ENCODE data around the gene SYTL2. TPM values are rescaled to one million over a fixed set of nuclear protein-coding genes. Genes with fewer than 3 reads are reported as not detected.

Gene SYTL2
- total RNA-seq, 1 experiment from 2014 or later: 5.2 TPM

DNA sequence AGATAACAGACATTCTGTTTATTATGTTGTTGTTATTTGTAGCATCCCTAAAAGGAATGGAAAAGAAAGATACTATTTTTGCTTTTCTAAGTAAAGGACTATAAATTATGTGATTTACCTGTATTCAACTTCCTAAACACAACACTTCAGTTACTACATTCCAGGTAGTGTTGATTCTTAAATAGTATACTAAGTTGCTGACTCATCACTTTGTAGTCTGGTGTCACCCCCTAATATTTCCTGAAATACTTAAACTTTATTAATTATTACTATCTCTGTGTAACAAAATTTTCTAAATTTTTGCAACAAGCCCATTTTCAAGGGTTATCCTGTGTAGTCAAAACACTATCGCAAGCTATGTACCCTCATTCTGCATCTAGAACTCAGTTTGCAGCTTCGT, 7.0 kb downstream of the SYTL2 start:
- H3K4me1 ChIP-seq (ENCODE audit: insufficient read depth, low read length): peaks cover 2% of the 10 kb centered on the region; the same call in 1 of the 2 replicates
- H3K79me1 ChIP-seq (ENCODE audit: insufficient read depth, low read depth, low read length, poor library complexity, severe bottlenecking): no peaks in the 10 kb centered on the region
- H2AK5ac ChIP-seq (ENCODE audit: insufficient read length, low read length): no peak overlapping the region
- no peak overlapping the region for H2BK5ac ChIP-seq (ENCODE audit: insufficient read length, low read length)
- H3K27ac ChIP-seq (ENCODE audit: insufficient read length, low read depth, low read length): no peak overlapping the region
- H4K91ac ChIP-seq (ENCODE audit: insufficient read length, low read depth, low read length): no peak overlapping the region
- Mint-ChIP-seq H3K4me3 (no peak overlapping the region), H3K4me1 (0 out of 4 replicates have a peak, but pooled peaks cover 2 to 4% of the 10 kb centered on the region in 2 experiments), H3K36me3 (ENCODE audit: insufficient read depth in 1 of 3, low read depth in 3 of 3) (no peaks in the 10 kb centered on the region), H3K9me3 (no peaks in the 10 kb centered on the region), H3K27ac (no peak overlapping the region), H3K27me3 (ENCODE audit: low read depth) (peaks cover 5% of the 10 kb centered on the region; the same call in 1 of the 2 replicates)
- H3K27me3 ChIP-seq (ENCODE audit: insufficient read depth, low read length): no peaks in the 10 kb centered on the region
- TF ChIP-seq CTCF (conservative IDR thresholded peaks at IDR 0.05): no peak
- H3K23me2 ChIP-seq (ENCODE audit: insufficient read length, low read depth, low read length, poor library complexity, severe bottlenecking): no peaks in the 10 kb centered on the region
- H2BK12ac ChIP-seq (ENCODE audit: insufficient read length, low read depth, low read length): no peak overlapping the region
- no peaks in the 10 kb centered on the region for H4K20me1 ChIP-seq (ENCODE audit: control insufficient read depth, insufficient read depth, insufficient read length)
- no peak overlapping the region for H3K18ac ChIP-seq (ENCODE audit: insufficient read length, low read depth, low read length)
- H2BK120ac ChIP-seq (ENCODE audit: low read depth, low read length, poor library complexity, severe bottlenecking): no peak overlapping the region
- no peak overlapping the region for H3K14ac ChIP-seq (ENCODE audit: insufficient read depth, low read length)
- DNase-seq: no peak
- no peak overlapping the region for H3K23ac ChIP-seq (ENCODE audit: insufficient read length, low read depth, low read length)
- H3K9ac ChIP-seq (ENCODE audit: extremely low read depth, insufficient read length, low read length): no peak overlapping the region
- H3K56ac ChIP-seq (ENCODE audit: insufficient read length, low read depth, low read length): no peak overlapping the region
- no CpG with 5 or more reads among the region's 2 CpGs for WGBS (ENCODE audit: extremely low coverage, insufficient read length, low lambda C conversion rate)
- H4K5ac ChIP-seq (ENCODE audit: insufficient read length, low read depth, low read length): no peak overlapping the region
- no peaks in the 10 kb centered on the region; the same call in 1 of the 2 replicates for H3K79me2 ChIP-seq (ENCODE audit: insufficient read depth, low read length)
- no peak overlapping the region for H2AFZ ChIP-seq (ENCODE audit: low read length)
- no peak overlapping the region for H2BK20ac ChIP-seq (ENCODE audit: low read depth, low read length, poor library complexity, severe bottlenecking)
- H2BK15ac ChIP-seq (ENCODE audit: low read depth, low read length): no peak overlapping the region
- H3T11ph ChIP-seq (ENCODE audit: low read length): no peak overlapping the region
- no peak overlapping the region for H4K8ac ChIP-seq (replicated peaks; ENCODE audit: insufficient read length, low read depth, low read length)
- no peaks in the 10 kb centered on the region for H3K9me3 ChIP-seq (ENCODE audit: control insufficient read depth, low read depth, low read length)
- no peak overlapping the region for H3K4ac ChIP-seq (ENCODE audit: low read depth, low read length)
- H3K4me2 ChIP-seq (ENCODE audit: insufficient read depth, insufficient read length, low read length): no peak overlapping the region
